Liver (tissue), 9 donors: ENCODE measurements around the gene FBXL13. TPM values are rescaled to one million over a fixed set of nuclear protein-coding genes. Genes with fewer than 3 reads are reported as not detected.

Experiments used
- DNase-seq: peaks from one replicate; pipeline ENCODE4 v3.0.0-alpha.2; 2017; ENCODE audit warnings: low spot score
- H3K27ac ChIP-seq, 2 donors: one replicate each; pipeline ENCODE4 v1.7.0; 2013; ENCODE audit warnings: inconsistent platforms in 2 of 2, low read length in 2 of 2, control low read depth in 1 of 2, low read depth in 1 of 2, mild to moderate bottlenecking in 1 of 2
- H3K27me3 ChIP-seq, 4 donors: one replicate each; pipeline versions ENCODE4 v1.6.1 to v1.7.0; 2013; ENCODE audit warnings: low read length in 3 of 4, inconsistent platforms in 1 of 4, mild to moderate bottlenecking in 1 of 4, moderate library complexity in 1 of 4; ENCODE audit not compliant: control insufficient read depth in 4 of 4, insufficient read depth in 4 of 4
- H3K36me3 ChIP-seq, 4 donors: one replicate each; pipeline versions ENCODE4 v1.6.1 to v1.7.0; 2013; ENCODE audit warnings: low read length in 3 of 4, mild to moderate bottlenecking in 3 of 4, low read depth in 1 of 4, moderate library complexity in 1 of 4; ENCODE audit not compliant: control insufficient read depth in 4 of 4, insufficient read depth in 3 of 4
- H3K4me1 ChIP-seq, 4 donors: one replicate each; pipeline versions ENCODE4 v1.6.1 to v1.7.0; 2013; ENCODE audit warnings: low read length in 3 of 4, mild to moderate bottlenecking in 3 of 4, moderate library complexity in 1 of 4; ENCODE audit not compliant: control insufficient read depth in 4 of 4, insufficient read depth in 4 of 4
- H3K4me3 ChIP-seq, 3 donors: one replicate each; pipeline versions ENCODE4 v1.6.1 to v1.7.0; 2013; ENCODE audit warnings: low read length in 3 of 3, control low read depth in 1 of 3, low read depth in 1 of 3, mild to moderate bottlenecking in 1 of 3
- H3K9ac ChIP-seq, 2 donors: one replicate each; pipeline ENCODE4 v1.7.0; 2013; ENCODE audit warnings: low read length in 2 of 2, mild to moderate bottlenecking in 2 of 2, moderate library complexity in 2 of 2, control low read depth in 1 of 2, low read depth in 1 of 2
- H3K9me3 ChIP-seq, 4 donors: one replicate each; pipeline versions ENCODE4 v1.6.1 to v1.7.0; 2013; ENCODE audit warnings: low read length in 3 of 4; ENCODE audit not compliant: control insufficient read depth in 4 of 4
- EGR1 ChIP-seq, 2 donors: IDR thresholded peaks; 2 replicates each; pipeline ENCODE4 v1.6.1; 2016 to 2018; ENCODE audit warnings: antibody characterized with exemption in 2 of 2, low read depth in 2 of 2
- FOXA1 ChIP-seq: IDR thresholded peaks from 2 replicates; pipeline ENCODE4 v1.6.1; 2016; ENCODE audit warnings: antibody characterized with exemption
- FOXA2 ChIP-seq: IDR thresholded peaks from 2 replicates; pipeline ENCODE4 v1.6.1; 2016; ENCODE audit warnings: antibody characterized with exemption
- GABPA ChIP-seq, 2 donors: IDR thresholded peaks in 1 of 2; conservative IDR thresholded peaks in 1 of 2; 2 replicates each; pipeline ENCODE4 v1.6.1; 2016; ENCODE audit warnings: antibody characterized with exemption in 2 of 2, mild to moderate bottlenecking in 1 of 2, moderate library complexity in 1 of 2
- HNF4A ChIP-seq, 2 donors: conservative IDR thresholded peaks; 2 replicates each; pipeline ENCODE4 v1.6.1; 2016; ENCODE audit warnings: antibody characterized with exemption in 2 of 2, mild to moderate bottlenecking in 2 of 2
- HNF4G ChIP-seq: IDR thresholded peaks from 2 replicates; pipeline ENCODE4 v1.6.1; 2016; ENCODE audit warnings: antibody characterized with exemption
- JUND ChIP-seq, 2 donors: IDR thresholded peaks; 2 replicates each; pipeline ENCODE4 v1.6.1; 2016; ENCODE audit warnings: antibody characterized with exemption in 2 of 2
- NR2F2 ChIP-seq: IDR thresholded peaks from 2 replicates; pipeline ENCODE4 v1.6.1; 2016; ENCODE audit warnings: antibody characterized with exemption
- RAD21 ChIP-seq, 2 donors: IDR thresholded peaks; 2 replicates each; pipeline ENCODE4 v1.6.1; 2016; ENCODE audit warnings: antibody characterized with exemption in 2 of 2, mild to moderate bottlenecking in 2 of 2
- RXRA ChIP-seq, 2 donors: IDR thresholded peaks; 2 replicates each; pipeline ENCODE4 v1.6.1; 2017 to 2018; ENCODE audit warnings: antibody characterized with exemption in 2 of 2, mild to moderate bottlenecking in 1 of 2
- SP1 ChIP-seq: IDR thresholded peaks from 2 replicates; pipeline ENCODE4 v1.6.1; 2018; ENCODE audit warnings: antibody characterized with exemption, mild to moderate bottlenecking
- TAF1 ChIP-seq: conservative IDR thresholded peaks from 2 replicates; pipeline ENCODE4 v1.6.1; 2016; ENCODE audit warnings: antibody characterized with exemption, mild to moderate bottlenecking
- YY1 ChIP-seq: IDR thresholded peaks from 2 replicates; pipeline ENCODE4 v1.6.1; 2016; ENCODE audit warnings: antibody characterized with exemption, mild to moderate bottlenecking
- WGBS: extraction: QIAGEN DNeasy Blood & Tissue Kit; methylation state at CpG from one replicate; pipeline ENCODE4 v1.1.7; 2013; 5-methylcytosine and 5-hydroxymethylcytosine counted together
- polyA plus RNA-seq, 2 donors: library from polyadenylated mRNA; stranded (reverse) in 1 of 2; unstranded in 1 of 2; fragments of 200-250 nt in 1 of 2; fragments of >200 nt in 1 of 2; fragmentation: Nextera tagmentation in 1 of 2; extraction: Ambion mirVana in 1 of 2; gene quantifications; one replicate each; pipeline versions ENCODE4 v1.2.1 to v1.2.3, GENCODE V29; 2013 to 2015
- total RNA-seq, 2 donors: library from RNA; depleted of rRNA; stranded (reverse); fragments of >200 nt; gene quantifications; one replicate each; pipeline ENCODE4 v1.2.3, GENCODE V29; 2014
- TF ChIP-seq, protein P1 (sequence below): IDR thresholded peaks from 2 replicates; pipeline ENCODE4 v1.6.1; 2016; ENCODE audit warnings: antibody characterized with exemption
- TF ChIP-seq, protein P2 (sequence below): IDR thresholded peaks from 2 replicates; pipeline ENCODE4 v1.6.1; 2016; ENCODE audit warnings: antibody characterized with exemption
- TF ChIP-seq, protein P3 (sequence below): IDR thresholded peaks from 2 replicates; pipeline ENCODE4 v1.6.1; 2016; ENCODE audit warnings: antibody characterized with exemption
- TF ChIP-seq, protein P4 (sequence below): fragments of 150-350 bp; IDR thresholded peaks from 2 replicates; pipeline ENCODE4 v1.5.1; 2017; ENCODE audit warnings: improper control_type of control experiment, low read depth, low read length; ENCODE audit not compliant: missing input control
- TF ChIP-seq, protein P5 (sequence below): IDR thresholded peaks from 2 replicates; pipeline ENCODE4 v1.6.1; 2016; ENCODE audit warnings: antibody characterized with exemption, mild to moderate bottlenecking
- donor health status: healthy.
- donor health status: healthy.
- donor health status: healthy.
- donor health status: healthy.
- donor health status: healthy.

FBXL13 gene
- total and polyA plus RNA-seq, 4 donors = 0.03 to 0.75 (median 0.70) TPM; not detected in 1

DNA sequence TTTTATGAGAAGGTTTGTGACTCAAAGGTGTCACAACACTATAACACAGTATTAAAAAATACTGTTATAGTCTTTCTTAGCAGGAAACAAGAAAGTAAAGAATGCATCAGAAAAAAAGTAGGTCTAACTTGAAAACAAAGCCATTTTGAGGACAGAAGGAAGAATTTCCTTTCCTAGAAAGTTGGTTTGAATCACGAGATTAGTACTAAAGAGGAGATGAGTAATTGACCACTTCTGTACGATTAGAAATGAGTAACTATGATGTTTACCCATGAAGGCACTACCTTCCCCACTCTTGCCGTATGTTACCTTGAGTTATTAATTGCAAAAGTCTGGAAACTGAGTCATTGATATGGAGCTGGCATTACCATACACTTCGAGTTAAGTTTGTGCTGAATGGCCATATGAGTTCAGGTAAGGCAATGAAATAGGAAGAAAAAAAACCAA, 260.5 kb downstream of the FBXL13 start:
- no peak overlapping the region for H3K27ac ChIP-seq

More for the DNA sequence above, 260.5 kb downstream of the FBXL13 start:
- WGBS = 80% methylated on average over 4 of the region's 4 CpGs
- no peak for TF ChIP-seq NR2F2
- TF ChIP-seq HNF4A (conservative IDR thresholded peaks at IDR 0.05) = no peak
- TF ChIP-seq FOXA2 = no peak
- TF ChIP-seq, protein P1, sequence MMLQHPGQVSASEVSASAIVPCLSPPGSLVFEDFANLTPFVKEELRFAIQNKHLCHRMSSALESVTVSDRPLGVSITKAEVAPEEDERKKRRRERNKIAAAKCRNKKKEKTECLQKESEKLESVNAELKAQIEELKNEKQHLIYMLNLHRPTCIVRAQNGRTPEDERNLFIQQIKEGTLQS = no peak
- TF ChIP-seq, protein P2, sequence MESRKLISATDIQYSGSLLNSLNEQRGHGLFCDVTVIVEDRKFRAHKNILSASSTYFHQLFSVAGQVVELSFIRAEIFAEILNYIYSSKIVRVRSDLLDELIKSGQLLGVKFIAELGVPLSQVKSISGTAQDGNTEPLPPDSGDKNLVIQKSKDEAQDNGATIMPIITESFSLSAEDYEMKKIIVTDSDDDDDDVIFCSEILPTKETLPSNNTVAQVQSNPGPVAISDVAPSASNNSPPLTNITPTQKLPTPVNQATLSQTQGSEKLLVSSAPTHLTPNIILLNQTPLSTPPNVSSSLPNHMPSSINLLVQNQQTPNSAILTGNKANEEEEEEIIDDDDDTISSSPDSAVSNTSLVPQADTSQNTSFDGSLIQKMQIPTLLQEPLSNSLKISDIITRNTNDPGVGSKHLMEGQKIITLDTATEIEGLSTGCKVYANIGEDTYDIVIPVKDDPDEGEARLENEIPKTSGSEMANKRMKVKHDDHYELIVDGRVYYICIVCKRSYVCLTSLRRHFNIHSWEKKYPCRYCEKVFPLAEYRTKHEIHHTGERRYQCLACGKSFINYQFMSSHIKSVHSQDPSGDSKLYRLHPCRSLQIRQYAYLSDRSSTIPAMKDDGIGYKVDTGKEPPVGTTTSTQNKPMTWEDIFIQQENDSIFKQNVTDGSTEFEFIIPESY = no peak
- TF ChIP-seq, protein P3, sequence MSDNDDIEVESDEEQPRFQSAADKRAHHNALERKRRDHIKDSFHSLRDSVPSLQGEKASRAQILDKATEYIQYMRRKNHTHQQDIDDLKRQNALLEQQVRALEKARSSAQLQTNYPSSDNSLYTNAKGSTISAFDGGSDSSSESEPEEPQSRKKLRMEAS = no peak
- TF ChIP-seq, protein P4, sequence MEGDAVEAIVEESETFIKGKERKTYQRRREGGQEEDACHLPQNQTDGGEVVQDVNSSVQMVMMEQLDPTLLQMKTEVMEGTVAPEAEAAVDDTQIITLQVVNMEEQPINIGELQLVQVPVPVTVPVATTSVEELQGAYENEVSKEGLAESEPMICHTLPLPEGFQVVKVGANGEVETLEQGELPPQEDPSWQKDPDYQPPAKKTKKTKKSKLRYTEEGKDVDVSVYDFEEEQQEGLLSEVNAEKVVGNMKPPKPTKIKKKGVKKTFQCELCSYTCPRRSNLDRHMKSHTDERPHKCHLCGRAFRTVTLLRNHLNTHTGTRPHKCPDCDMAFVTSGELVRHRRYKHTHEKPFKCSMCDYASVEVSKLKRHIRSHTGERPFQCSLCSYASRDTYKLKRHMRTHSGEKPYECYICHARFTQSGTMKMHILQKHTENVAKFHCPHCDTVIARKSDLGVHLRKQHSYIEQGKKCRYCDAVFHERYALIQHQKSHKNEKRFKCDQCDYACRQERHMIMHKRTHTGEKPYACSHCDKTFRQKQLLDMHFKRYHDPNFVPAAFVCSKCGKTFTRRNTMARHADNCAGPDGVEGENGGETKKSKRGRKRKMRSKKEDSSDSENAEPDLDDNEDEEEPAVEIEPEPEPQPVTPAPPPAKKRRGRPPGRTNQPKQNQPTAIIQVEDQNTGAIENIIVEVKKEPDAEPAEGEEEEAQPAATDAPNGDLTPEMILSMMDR = no peak
- no peak for TF ChIP-seq GABPA (IDR thresholded peaks at IDR 0.05 in 1 of 2, conservative IDR thresholded peaks at IDR 0.05 in 1 of 2)
- TF ChIP-seq JUND (IDR thresholded peaks at IDR 0.05) = no peak
- no peak for TF ChIP-seq EGR1 (IDR thresholded peaks at IDR 0.05; ENCODE audit: low read depth in 2 of 2)
- TF ChIP-seq YY1 = no peak
- TF ChIP-seq HNF4G = no peak
- no peak for TF ChIP-seq SP1
- TF ChIP-seq, protein P5, sequence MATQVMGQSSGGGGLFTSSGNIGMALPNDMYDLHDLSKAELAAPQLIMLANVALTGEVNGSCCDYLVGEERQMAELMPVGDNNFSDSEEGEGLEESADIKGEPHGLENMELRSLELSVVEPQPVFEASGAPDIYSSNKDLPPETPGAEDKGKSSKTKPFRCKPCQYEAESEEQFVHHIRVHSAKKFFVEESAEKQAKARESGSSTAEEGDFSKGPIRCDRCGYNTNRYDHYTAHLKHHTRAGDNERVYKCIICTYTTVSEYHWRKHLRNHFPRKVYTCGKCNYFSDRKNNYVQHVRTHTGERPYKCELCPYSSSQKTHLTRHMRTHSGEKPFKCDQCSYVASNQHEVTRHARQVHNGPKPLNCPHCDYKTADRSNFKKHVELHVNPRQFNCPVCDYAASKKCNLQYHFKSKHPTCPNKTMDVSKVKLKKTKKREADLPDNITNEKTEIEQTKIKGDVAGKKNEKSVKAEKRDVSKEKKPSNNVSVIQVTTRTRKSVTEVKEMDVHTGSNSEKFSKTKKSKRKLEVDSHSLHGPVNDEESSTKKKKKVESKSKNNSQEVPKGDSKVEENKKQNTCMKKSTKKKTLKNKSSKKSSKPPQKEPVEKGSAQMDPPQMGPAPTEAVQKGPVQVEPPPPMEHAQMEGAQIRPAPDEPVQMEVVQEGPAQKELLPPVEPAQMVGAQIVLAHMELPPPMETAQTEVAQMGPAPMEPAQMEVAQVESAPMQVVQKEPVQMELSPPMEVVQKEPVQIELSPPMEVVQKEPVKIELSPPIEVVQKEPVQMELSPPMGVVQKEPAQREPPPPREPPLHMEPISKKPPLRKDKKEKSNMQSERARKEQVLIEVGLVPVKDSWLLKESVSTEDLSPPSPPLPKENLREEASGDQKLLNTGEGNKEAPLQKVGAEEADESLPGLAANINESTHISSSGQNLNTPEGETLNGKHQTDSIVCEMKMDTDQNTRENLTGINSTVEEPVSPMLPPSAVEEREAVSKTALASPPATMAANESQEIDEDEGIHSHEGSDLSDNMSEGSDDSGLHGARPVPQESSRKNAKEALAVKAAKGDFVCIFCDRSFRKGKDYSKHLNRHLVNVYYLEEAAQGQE = no peak
- TF ChIP-seq RAD21 (IDR thresholded peaks at IDR 0.05) = no peak
- no peak for TF ChIP-seq FOXA1
- TF ChIP-seq RXRA (IDR thresholded peaks at IDR 0.05) = no peak
- no peak for TF ChIP-seq TAF1
- H3K4me1 ChIP-seq = peaks cover 4 to 27% (median 23%) of the 10 kb centered on the region in 4 donors
- no peaks in the 10 kb centered on the region for H3K9me3 ChIP-seq
- no peak for DNase-seq
- no peak overlapping the region for H3K9ac ChIP-seq
- no peak overlapping the region for H3K4me3 ChIP-seq
- no peaks in the 10 kb centered on the region for H3K36me3 ChIP-seq
- H3K27me3 ChIP-seq = no peaks in the 10 kb centered on the region
